ENCODE measurements around the gene ABCC10.
A peak's percentile ranks its signal among the peaks of the same experiment; 100 is the strongest.
"Not testable (repeated sequence)": the region's sequence is repeated elsewhere in the genome, so short reads cannot be mapped to it uniquely, and the experiment has no call there.

The ABCC10 gene

GRCh38 chr6:43408259-43408658, 19.1 kb upstream of the ABCC10 start:
- no peak for DNase-seq

- not testable (repeated sequence) for DNase-seq
Observed at GRCh38 chr6:43410776-43411175, 16.6 kb upstream of the ABCC10 start.

GRCh38 chr6:43412541-43412940, 14.8 kb upstream of the ABCC10 start:
- DNase-seq, result no peak

GRCh38 chr6:43413002-43413401, 14.3 kb upstream of the ABCC10 start:
- no peak for DNase-seq

GRCh38 chr6:43415275-43415674, 12.1 kb upstream of the ABCC10 start:
- DNase-seq, result not testable (repeated sequence)

DNA sequence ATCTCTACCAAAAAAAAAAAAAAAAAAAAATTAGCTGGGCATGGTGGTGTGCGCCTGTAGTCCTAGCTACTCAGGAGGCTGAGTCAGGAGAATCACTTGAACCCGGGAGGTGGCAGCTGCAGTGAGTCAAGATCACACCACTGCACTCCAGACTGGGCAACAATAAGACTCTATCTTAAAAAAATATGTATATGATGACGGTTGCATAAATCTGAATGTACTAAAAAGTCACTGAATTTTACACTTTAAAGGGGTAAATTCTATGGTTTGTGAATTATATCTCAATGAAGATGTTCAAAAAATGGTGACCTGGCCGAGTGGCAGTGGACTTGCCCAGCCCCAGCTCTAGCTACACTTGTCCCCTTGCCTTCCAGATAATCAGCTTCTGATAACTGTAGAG, 10.4 kb upstream of the ABCC10 start:
- DNase-seq, result no peak

GRCh38 chr6:43420012-43420709, 7.2 kb upstream of the ABCC10 start:
- DNase-seq, result no peak

DNA sequence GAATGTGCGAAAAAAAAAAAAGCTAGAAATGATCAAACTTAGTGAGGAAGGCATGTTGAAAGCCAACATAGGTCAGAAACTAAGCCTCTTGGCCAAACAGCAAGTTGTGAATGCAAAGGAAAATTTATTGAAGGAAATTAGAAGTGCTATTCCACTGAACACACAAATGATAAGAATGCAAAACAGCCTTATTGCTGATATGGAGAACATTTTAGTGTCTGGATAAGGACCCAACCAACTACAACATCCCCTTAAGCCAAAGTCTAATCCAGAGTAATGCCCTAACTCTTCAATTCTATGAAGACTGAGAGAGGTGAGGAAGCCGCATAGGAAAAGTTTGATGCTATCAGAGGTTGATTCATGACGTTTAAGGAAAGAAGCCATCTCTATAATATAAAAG, 5.5 kb upstream of the ABCC10 start:
- no peak for DNase-seq

- DNase-seq, result not testable (repeated sequence)
Observed at GRCh38 chr6:43425083-43425482, 2.3 kb upstream of the ABCC10 start.

GRCh38 chr6:43426928-43427405, 374 bp upstream of the ABCC10 start:
- DNase-seq, result no peak

- no peak for DNase-seq
Observed at GRCh38 chr6:43428112-43428570, 800 bp downstream of the ABCC10 start.

- no peak for DNase-seq
Observed at GRCh38 chr6:43428874-43429273, 1.5 kb downstream of the ABCC10 start.

DNA sequence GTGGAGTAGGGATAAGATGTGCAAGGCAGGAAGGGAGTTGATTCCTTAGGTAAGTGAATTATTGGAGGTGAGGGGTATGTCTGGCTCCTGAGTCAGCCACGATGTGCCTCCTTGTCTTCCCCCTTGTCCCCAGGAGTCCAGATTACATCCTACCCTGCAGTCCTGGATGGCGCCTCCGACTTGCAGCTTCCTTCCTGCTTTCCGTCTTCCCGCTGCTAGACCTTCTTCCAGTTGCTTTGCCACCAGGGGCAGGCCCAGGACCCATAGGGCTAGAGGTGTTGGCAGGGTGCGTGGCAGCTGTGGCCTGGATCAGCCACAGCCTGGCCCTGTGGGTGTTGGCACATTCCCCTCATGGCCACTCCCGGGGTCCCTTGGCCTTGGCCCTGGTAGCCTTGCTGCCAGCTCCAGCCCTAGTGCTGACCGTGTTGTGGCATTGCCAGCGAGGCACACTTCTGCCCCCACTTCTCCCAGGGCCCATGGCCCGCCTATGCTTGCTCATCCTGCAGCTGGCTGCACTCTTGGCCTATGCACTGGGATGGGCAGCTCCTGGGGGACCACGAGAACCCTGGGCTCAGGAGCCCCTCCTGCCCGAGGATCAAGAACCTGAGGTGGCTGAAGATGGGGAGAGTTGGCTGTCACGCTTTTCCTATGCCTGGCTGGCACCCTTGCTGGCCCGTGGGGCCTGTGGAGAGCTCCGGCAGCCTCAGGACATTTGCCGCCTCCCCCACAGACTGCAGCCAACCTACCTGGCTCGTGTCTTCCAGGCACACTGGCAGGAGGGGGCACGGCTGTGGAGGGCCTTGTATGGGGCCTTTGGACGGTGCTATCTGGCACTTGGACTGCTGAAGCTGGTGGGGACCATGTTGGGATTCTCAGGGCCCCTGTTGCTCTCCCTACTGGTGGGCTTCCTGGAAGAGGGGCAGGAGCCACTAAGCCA, 4.9 kb downstream of the ABCC10 start:
- no peak for DNase-seq

DNA sequence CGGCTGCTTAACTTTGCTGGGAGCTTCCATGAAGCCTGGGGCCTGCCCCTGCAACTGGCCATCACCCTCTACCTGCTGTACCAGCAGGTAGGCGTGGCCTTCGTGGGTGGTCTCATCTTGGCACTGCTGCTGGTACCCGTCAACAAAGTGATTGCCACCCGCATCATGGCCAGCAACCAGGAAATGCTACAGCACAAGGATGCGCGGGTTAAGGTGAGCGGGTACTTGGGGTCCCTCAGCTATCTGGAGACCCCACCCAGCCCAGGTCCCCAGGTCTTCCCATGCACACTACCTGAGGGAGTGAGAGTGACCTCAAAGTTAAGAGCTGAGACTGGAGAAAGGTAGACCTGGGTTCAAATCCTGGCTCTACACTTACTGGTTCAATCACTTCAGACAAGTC, 5.8 kb downstream of the ABCC10 start:
- no peak for DNase-seq

GRCh38 chr6:43434001-43434840, 6.9 kb downstream of the ABCC10 start:
- no peak for DNase-seq

DNA sequence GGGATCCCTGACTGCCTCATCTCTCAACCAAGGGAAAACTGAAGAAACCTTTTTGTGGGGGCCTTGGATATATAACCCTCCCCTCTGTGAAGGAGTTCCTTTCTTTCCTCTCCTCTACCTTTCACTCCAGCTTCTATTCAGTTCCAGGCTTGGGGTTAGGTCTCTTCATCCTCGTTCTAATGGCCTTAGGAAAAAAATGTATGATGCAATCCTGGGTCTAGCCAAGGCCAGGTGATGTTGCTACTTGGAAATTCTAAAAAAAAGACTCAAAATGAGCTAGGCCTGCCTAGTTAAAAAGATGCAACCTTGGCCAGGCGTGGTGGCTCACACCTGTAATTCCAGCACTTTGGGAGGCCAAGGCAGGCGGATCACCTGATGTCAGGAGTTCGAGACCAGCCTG, 7.6 kb downstream of the ABCC10 start:
- no peak for DNase-seq

GRCh38 chr6:43435682-43436437, 8.5 kb downstream of the ABCC10 start:
- no peak for DNase-seq

DNA sequence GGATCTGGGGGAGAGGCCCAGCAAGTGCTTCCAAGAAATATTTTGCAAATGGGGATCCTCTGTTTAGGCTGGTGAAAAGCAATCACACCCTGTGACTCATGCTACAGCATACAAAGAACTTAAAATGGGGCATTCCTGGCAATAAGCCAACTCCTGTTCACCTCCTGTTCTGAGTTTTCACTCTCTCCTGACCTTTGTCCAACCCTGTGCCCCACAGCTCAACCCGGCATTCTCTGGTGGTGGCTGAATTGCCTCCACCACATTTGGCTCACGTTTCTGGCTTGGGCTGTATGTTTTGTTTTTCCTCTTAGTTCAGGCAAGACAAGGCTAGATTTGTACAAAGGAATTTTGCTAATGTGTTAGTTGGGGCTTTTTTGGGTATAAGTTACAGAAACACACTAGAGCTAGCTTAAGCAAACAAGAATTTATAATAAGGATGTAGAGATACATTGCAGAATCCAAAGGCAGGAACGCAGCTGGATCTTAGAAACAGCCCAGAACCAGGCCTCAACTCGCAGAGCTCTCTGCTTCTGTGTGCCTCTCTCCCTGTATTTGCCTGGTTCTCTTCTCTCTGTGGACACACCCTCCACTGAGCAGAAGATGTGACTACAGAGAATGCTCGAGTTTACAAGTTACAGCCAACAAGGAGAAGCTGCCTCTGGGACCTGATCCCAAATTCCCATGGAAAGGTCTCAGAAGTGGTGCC, 9.4 kb downstream of the ABCC10 start:
- peak; percentile 66 for DNase-seq

DNA sequence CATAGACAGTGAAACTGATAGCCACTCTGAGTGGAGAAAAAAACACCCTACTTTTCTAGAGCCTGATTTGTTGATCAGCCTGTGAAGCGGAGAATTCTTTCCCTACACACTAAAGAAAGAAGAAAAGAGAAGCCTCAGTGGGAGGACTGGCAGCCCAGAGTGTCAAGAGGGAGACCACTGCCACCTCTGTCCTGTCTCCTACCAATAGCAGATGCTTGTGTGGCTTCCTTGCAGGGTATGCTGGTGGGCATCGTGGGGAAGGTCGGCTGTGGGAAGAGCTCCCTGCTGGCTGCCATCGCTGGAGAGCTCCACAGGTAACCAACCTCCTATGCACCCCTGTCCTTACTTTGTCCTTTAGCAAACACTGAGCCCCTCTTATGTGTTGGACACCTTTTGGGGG, 10.4 kb downstream of the ABCC10 start:
- DNase-seq, result no peak

GRCh38 chr6:43442935-43443334, 15.6 kb downstream of the ABCC10 start:
- no peak for DNase-seq

GRCh38 chr6:43444036-43444435, 16.7 kb downstream of the ABCC10 start:
- no peak for DNase-seq

GRCh38 chr6:43444582-43444981, 17.2 kb downstream of the ABCC10 start:
- no peak for DNase-seq

All from RPMI8226 (cell line).